Lung (tissue), 12 donors: Measurements from ENCODE around the gene PWWP2B. TPM values are rescaled to one million over a fixed set of nuclear protein-coding genes. Genes with fewer than 3 reads are reported as not detected.

Experiments used
- ATAC-seq: fragments of 200-7000 bp; cut with Tn5 transposase; one replicate; pipeline ENCODE4 v1.9.1; 2020; ENCODE audit warnings: moderate number of reproducible peaks; ENCODE audit not compliant: insufficient read depth, low FRiP score
- DNase-seq, 3 donors: peaks; one replicate each; pipeline ENCODE4 v3.0.0-alpha.2; 2013 to 2017
- H3K27ac ChIP-seq, 2 donors: one replicate each; pipeline ENCODE4 v1.5.1; 2013; ENCODE audit warnings: mild to moderate bottlenecking in 2 of 2, moderate library complexity in 2 of 2, control low read depth in 1 of 2, inconsistent platforms in 1 of 2, low read depth in 1 of 2, low read length in 1 of 2
- H3K27me3 ChIP-seq, 3 donors: one replicate each; pipeline ENCODE4 v1.5.1; 2013; ENCODE audit warnings: low read length in 2 of 3; ENCODE audit not compliant: control insufficient read depth in 3 of 3, insufficient read depth in 3 of 3
- H3K36me3 ChIP-seq, 4 donors: one replicate each; pipeline ENCODE4 v1.5.1; 2013; ENCODE audit warnings: low read length in 4 of 4, mild to moderate bottlenecking in 1 of 4, moderate library complexity in 1 of 4; ENCODE audit not compliant: control insufficient read depth in 4 of 4, insufficient read depth in 4 of 4
- H3K4me1 ChIP-seq, 5 donors: one replicate each; pipeline ENCODE4 v1.5.1; 2013; ENCODE audit warnings: low read length in 5 of 5, mild to moderate bottlenecking in 2 of 5, moderate library complexity in 1 of 5; ENCODE audit not compliant: control insufficient read depth in 5 of 5, insufficient read depth in 5 of 5
- H3K4me3 ChIP-seq: one replicate; pipeline ENCODE4 v1.5.1; 2013; ENCODE audit warnings: mild to moderate bottlenecking, control low read depth, moderate library complexity
- H3K9ac ChIP-seq, 2 donors: one replicate each; pipeline ENCODE4 v1.5.1; 2013; ENCODE audit warnings: low read length in 2 of 2, control low read depth in 1 of 2; ENCODE audit not compliant: insufficient read depth in 1 of 2
- H3K9me3 ChIP-seq, 4 donors: one replicate each; pipeline ENCODE4 v1.5.1; 2013; ENCODE audit warnings: low read length in 3 of 4, mild to moderate bottlenecking in 1 of 4, moderate library complexity in 1 of 4; ENCODE audit not compliant: control insufficient read depth in 4 of 4, insufficient read depth in 3 of 4
- CTCF ChIP-seq: IDR thresholded peaks from 2 replicates; pipeline ENCODE4 v1.5.1; 2012; ENCODE audit warnings: mild to moderate bottlenecking; ENCODE audit errors: control extremely low read depth, extremely low read depth
- WGBS, 2 donors: extraction: QIAGEN DNeasy Blood & Tissue Kit; methylation state at CpG; one replicate each; pipeline ENCODE4 v1.1.7; 2013; 5-methylcytosine and 5-hydroxymethylcytosine counted together
- polyA plus RNA-seq, 2 donors: library from polyadenylated mRNA; stranded (reverse); fragments of 200-250 nt; gene quantifications; one replicate each; pipeline ENCODE4 v1.2.1, GENCODE V29; 2013
- total RNA-seq, 2 donors: library from RNA; depleted of rRNA in 1 of 2; stranded (reverse); fragments of >200 nt in 1 of 2; gene quantifications; one replicate each; pipeline ENCODE4 v1.2.1, GENCODE V29; 2014 to 2021
- donor health status: control.
- donor health status: control.
- donor health status: Bipolar disorder and iron deficiency.
- donor health status: healthy.
- donor health status: DM: yes; HTN: yes; CAD: no.

PWWP2B gene
- total and polyA plus RNA-seq, 4 donors = 20.1 to 33.4 (median 21.1) TPM

DNA sequence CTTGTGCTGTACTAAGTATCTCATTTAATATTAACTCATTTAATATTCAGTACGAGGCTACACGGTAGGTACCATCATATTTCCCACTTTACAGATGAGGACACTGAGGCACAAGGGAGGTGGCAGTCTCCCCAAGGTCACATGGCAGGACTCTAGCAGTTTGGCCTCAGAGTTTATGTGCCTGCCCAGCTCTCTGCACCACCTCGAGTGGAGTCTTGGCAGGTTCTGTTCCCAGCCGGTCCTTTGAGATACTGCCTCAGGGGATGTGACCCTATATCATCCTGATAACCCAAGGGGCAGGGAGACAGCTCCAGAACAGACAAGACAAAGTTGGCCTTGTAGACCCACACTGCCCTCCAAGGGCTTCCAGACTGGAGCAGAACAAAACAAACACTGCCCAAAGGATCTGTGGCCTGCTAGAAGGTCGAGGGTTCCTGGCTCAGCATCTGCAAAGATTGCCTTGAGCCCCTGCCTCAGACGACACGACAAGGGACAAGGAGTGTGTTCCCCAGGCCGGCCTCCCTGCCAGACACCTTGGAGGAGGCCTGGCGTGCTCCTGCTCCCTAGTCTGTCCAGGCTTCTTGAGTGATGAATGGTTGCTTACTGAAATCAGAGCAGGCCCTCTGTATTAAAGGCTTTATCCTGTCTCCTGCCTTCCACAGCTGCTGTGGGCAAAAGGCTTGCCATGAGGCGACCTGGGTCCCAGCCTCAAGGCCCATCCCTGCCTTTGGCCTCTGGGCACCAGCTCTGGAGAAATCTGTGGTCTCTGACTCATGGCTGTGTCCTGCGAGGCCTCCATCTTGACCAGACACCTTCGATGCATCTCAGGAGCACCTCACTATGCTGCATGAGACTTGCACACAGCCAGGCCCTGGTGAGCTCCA, 3.9 kb upstream of the PWWP2B start:
- DNase-seq = no peak
- Histone ChIP-seq H3K9ac (no peak overlapping the region), H3K4me1 (peaks cover 1 to 17% (median 10%) of the 10 kb centered on the region in 5 donors), H3K4me3 (no peak overlapping the region), H3K9me3 (no peaks in the 10 kb centered on the region), H3K27ac (no peak overlapping the region), H3K36me3 (no peaks in the 10 kb centered on the region), H3K27me3 (no peaks in the 10 kb centered on the region)
- ATAC-seq = no peak
- TF ChIP-seq CTCF = no peak
- 85 to 86% methylated on average over 12 of the region's 12 CpGs for WGBS, 2 donors

- TF ChIP-seq CTCF = no peak
- WGBS, 2 donors = 77 to 81% methylated on average over 8 to 9 of the region's 9 CpGs
- DNase-seq (no peak), ATAC-seq (no peak)
- H3K27me3 ChIP-seq = no peaks in the 10 kb centered on the region
- no peaks in the 10 kb centered on the region for H3K36me3 ChIP-seq
- H3K4me1 ChIP-seq = peaks cover 4 to 21% (median 16%) of the 10 kb centered on the region in 5 donors
- H3K4me3 ChIP-seq = no peak overlapping the region
- H3K9ac ChIP-seq = no peak overlapping the region
- H3K9me3 ChIP-seq = no peaks in the 10 kb centered on the region
- no peak overlapping the region for H3K27ac ChIP-seq
Observed at GRCh38 chr10:132393695-132394181, 3.3 kb upstream of the PWWP2B start.

DNA sequence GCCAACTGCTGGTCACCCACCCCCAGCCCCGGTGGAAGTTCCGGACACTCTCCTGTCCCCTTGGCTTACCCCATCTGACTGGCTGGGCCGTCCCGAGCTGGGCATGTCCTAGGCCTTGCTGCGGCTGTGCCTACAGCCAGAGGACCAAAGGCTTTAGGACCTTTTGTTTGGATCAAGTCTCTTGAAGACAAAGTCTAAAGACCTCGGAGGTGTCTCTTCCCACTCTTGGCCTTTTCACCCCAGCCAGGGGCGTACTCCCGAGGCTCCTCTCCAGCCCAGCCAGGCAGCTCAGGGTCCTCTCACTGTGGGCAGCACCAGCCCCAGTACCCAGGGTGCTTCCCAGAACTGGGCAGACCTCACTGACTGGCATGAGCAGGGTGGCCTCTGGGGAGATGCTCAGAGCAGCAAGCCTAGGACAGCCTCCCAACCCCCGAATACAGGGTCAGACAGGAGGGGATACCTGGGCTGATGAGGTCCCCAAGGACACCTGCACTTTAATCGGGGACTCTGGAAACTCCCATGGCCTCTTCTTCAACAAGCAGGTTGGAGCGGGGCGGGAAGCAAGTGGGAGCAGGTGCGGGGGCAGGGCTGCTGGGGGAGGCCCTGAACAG, 2.7 kb upstream of the PWWP2B start:
- H3K9me3 ChIP-seq = no peaks in the 10 kb centered on the region
- H3K27ac ChIP-seq = no peak overlapping the region
- ATAC-seq (no peak), DNase-seq (no peak)
- peaks cover 4 to 21% (median 16%) of the 10 kb centered on the region in 5 donors for H3K4me1 ChIP-seq
- no peak overlapping the region for H3K9ac ChIP-seq
- no peak for TF ChIP-seq CTCF
- no peaks in the 10 kb centered on the region for H3K36me3 ChIP-seq
- H3K4me3 ChIP-seq = no peak overlapping the region
- H3K27me3 ChIP-seq = no peaks in the 10 kb centered on the region
- WGBS, 2 donors = 89% methylated on average over 13 of the region's 13 CpGs
